Measurements from ENCODE around the gene SGMS1.

GRCh38 chr10:50299948-50300669, 323.6 kb downstream of the SGMS1 start:
- TF ChIP-seq CTCF (IDR thresholded peaks at IDR 0.05) = no peak
- no peak for TF ChIP-seq EP300 (IDR thresholded peaks at IDR 0.05)
